ENCODE data around the gene VPS26C. TPM values are rescaled to one million over a fixed set of nuclear protein-coding genes. Genes with fewer than 3 reads are reported as not detected.

VPS26C gene
- total and polyA plus RNA-seq, 2 of the 13 experiments (the other 11 are each of a cell fraction or from before 2014, with no cell fraction given), result 30.3 to 39.7 TPM

GRCh38 chr21:37220981-37221664 lies 46.0 kb downstream of the VPS26C start (continued):
- peak; percentile 86 for TF ChIP-seq STAG1 (CRISPR knock-in tag; IDR thresholded peaks at IDR 0.05)
- TF ChIP-seq BORCS8-MEF2B (CRISPR knock-in tag; IDR thresholded peaks at IDR 0.05), result peak; percentile 37; the same call in 1 of the 2 replicates
- TF ChIP-seq SNAPC4 (CRISPR knock-in tag; IDR thresholded peaks at IDR 0.05), result peak; percentile 96
- TF ChIP-seq PCBP1 (IDR thresholded peaks at IDR 0.05; ENCODE audit: borderline replicate concordance, low read depth, low read length), result 0 out of 2 replicates have a peak, but pooled peaks have one; percentile 40
- peak; percentile 61 for TF ChIP-seq SOX5 (CRISPR knock-in tag; IDR thresholded peaks at IDR 0.05; ENCODE audit: borderline replicate concordance)
- peak; percentile 77; the same call in 1 of the 2 replicates for TF ChIP-seq ZBTB38 (CRISPR knock-in tag; IDR thresholded peaks at IDR 0.05)
- no peak for TF ChIP-seq ZNF282 (IDR thresholded peaks at IDR 0.05; ENCODE audit: partially characterized antibody)
- no peak for TF ChIP-seq SCMH1 (CRISPR knock-in tag; IDR thresholded peaks at IDR 0.05; ENCODE audit: borderline replicate concordance)
- TF ChIP-seq NR2F6 (IDR thresholded peaks at IDR 0.05), result no peak
- peak; percentile 44; the same call in 1 of the 2 replicates for TF ChIP-seq NR2F6 (CRISPR knock-in tag; IDR thresholded peaks at IDR 0.05)
- no peak for TF ChIP-seq RELA (CRISPR knock-in tag; IDR thresholded peaks at IDR 0.05)
- 0 out of 2 replicates have a peak, but pooled peaks have one; percentile 28 for TF ChIP-seq XBP1 (CRISPR knock-in tag; IDR thresholded peaks at IDR 0.05)
- TF ChIP-seq ZFP41 (CRISPR knock-in tag; IDR thresholded peaks at IDR 0.05; ENCODE audit: borderline replicate concordance), result no peak
- TF ChIP-seq ZNF768 (CRISPR knock-in tag; IDR thresholded peaks at IDR 0.05), result peak; percentile 65; the same call in 1 of the 2 replicates
- TF ChIP-seq MAF1 (CRISPR knock-in tag; IDR thresholded peaks at IDR 0.05; ENCODE audit: borderline replicate concordance), result peak; percentile 69; the same call in 1 of the 2 replicates
- no peak for TF ChIP-seq DDIT3 (CRISPR knock-in tag; IDR thresholded peaks at IDR 0.05)
- TF ChIP-seq, protein P1, sequence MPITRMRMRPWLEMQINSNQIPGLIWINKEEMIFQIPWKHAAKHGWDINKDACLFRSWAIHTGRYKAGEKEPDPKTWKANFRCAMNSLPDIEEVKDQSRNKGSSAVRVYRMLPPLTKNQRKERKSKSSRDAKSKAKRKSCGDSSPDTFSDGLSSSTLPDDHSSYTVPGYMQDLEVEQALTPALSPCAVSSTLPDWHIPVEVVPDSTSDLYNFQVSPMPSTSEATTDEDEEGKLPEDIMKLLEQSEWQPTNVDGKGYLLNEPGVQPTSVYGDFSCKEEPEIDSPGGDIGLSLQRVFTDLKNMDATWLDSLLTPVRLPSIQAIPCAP (CRISPR knock-in tag; IDR thresholded peaks at IDR 0.05; ENCODE audit: low read depth), result no peak
- TF ChIP-seq ZBTB3 (CRISPR knock-in tag; IDR thresholded peaks at IDR 0.05; ENCODE audit: borderline replicate concordance, low read depth), result no peak
- peak; percentile 72 for TF ChIP-seq POGK (CRISPR knock-in tag; conservative IDR thresholded peaks at IDR 0.05)
- TF ChIP-seq, protein P2, sequence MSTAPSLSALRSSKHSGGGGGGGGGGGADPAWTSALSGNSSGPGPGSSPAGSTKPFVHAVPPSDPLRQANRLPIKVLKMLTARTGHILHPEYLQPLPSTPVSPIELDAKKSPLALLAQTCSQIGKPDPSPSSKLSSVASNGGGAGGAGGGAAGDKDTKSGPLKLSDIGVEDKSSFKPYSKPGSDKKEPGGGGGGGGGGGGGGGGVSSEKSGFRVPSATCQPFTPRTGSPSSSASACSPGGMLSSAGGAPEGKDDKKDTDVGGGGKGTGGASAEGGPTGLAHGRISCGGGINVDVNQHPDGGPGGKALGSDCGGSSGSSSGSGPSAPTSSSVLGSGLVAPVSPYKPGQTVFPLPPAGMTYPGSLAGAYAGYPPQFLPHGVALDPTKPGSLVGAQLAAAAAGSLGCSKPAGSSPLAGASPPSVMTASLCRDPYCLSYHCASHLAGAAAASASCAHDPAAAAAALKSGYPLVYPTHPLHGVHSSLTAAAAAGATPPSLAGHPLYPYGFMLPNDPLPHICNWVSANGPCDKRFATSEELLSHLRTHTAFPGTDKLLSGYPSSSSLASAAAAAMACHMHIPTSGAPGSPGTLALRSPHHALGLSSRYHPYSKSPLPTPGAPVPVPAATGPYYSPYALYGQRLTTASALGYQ (CRISPR knock-in tag; IDR thresholded peaks at IDR 0.05), result peak; percentile 51; the same call in 1 of the 2 replicates

Data from HepG2 (cell line).